Cardiac muscle cell (in vitro differentiated cells and primary cell): Measurements from ENCODE around the gene GRAMD2B. TPM values are rescaled to one million over a fixed set of nuclear protein-coding genes. Genes with fewer than 3 reads are reported as not detected.
"Not testable (repeated sequence)": the region's sequence is repeated elsewhere in the genome, so short reads cannot be mapped to it uniquely, and the experiment has no call there.

Source experiments
- DNase-seq, 2 donors: peaks; one replicate each; pipeline versions ENCODE4 v3.0.0 to v3.0.0-alpha.2; 2010 to 2017; ENCODE audit warnings: low read depth in 1 of 2, low spot score in 1 of 2
- H3K27ac ChIP-seq: fragments of 200-600 bp; sonication (generic); 2 replicates; pipeline ENCODE4 v1.5.1; 2016
- H3K27me3 ChIP-seq: fragments of 200-600 bp; sonication (generic); 2 replicates; pipeline ENCODE4 v1.6.0; 2016; ENCODE audit warnings: control low read depth
- H3K36me3 ChIP-seq: fragments of 200-600 bp; sonication (generic); 2 replicates; pipeline ENCODE4 v1.5.1; 2016; ENCODE audit warnings: control low read depth
- H3K4me1 ChIP-seq: fragments of 200-600 bp; sonication (generic); 2 replicates; pipeline ENCODE4 v1.8.1; 2017; ENCODE audit warnings: low read depth, mild to moderate bottlenecking, mixed run types
- H3K4me3 ChIP-seq: fragments of 200-600 bp; sonication (generic); 2 replicates; pipeline ENCODE4 v1.5.1; 2016; ENCODE audit warnings: mild to moderate bottlenecking
- H3K9me3 ChIP-seq: fragments of 200-600 bp; sonication (generic); 2 replicates; pipeline ENCODE4 v1.5.1; 2017; ENCODE audit warnings: low read depth, mild to moderate bottlenecking, control low read depth
- CTCF ChIP-seq: IDR thresholded peaks from 2 replicates; pipeline ENCODE4 v1.5.1; 2012; ENCODE audit warnings: low read depth, mild to moderate bottlenecking, low read length
- polyA plus RNA-seq: library from polyadenylated mRNA; unstranded; fragments of >200 nt; fragmentation: Nextera tagmentation; extraction: Ambion mirVana; gene quantifications from 2 replicates; pipeline ENCODE4 v1.2.1, GENCODE V29; 2016
- total RNA-seq: library from RNA; depleted of rRNA; stranded (reverse); fragments of >200 nt; gene quantifications from 2 replicates; pipeline ENCODE4 v1.2.3, GENCODE V29; 2016

Gene GRAMD2B
- total and polyA plus RNA-seq, 2 experiments from 2014 or later: 17.7 to 26.8 TPM

GRCh38 chr5:126391386-126391785 is 31.8 kb upstream of the GRAMD2B start:
- H3K4me3 ChIP-seq: no peak overlapping the region
- no peaks in the 10 kb centered on the region for H3K27me3 ChIP-seq
- no peaks in the 10 kb centered on the region for H3K4me1 ChIP-seq
- no peaks in the 10 kb centered on the region for H3K36me3 ChIP-seq
- no peak overlapping the region for H3K27ac ChIP-seq
- no peaks in the 10 kb centered on the region for H3K9me3 ChIP-seq
- TF ChIP-seq CTCF: no peak
- DNase-seq: no peak

DNA sequence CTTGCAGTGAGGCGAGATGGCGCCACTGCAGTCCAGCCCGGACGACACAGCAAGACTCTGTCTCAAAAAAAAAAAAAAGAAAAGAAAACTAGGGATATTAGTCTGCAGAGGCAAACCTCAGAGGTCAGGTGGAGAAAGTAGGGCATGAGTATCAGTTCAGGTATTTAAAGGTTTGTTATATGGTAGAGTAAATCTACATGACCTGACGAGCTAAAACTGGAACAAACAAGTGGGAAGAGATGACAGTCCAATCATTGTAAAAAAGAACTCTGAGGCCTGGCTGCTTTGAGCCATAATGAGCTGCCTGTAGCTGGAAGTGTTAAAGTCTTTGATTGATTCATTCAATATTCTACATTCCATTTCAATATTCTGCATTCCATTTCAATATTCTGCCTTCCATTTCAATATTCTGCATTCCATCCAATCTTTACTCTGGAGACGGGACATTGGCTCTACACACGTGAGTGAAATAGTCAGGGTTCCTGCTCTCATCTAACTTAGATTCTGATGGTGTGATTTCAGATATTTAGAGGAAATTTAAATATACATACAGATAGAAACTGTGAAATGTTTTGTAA is 28.9 kb upstream of the GRAMD2B start:
- Histone ChIP-seq H3K27me3 (no peaks in the 10 kb centered on the region), H3K4me3 (no peak overlapping the region), H3K4me1 (no peaks in the 10 kb centered on the region), H3K9me3 (no peaks in the 10 kb centered on the region), H3K27ac (no peak overlapping the region), H3K36me3 (no peaks in the 10 kb centered on the region)
- TF ChIP-seq CTCF: no peak
- no peak for DNase-seq

- no peaks in the 10 kb centered on the region for H3K4me1 ChIP-seq
- H3K9me3 ChIP-seq: no peaks in the 10 kb centered on the region
- H3K27me3 ChIP-seq: no peaks in the 10 kb centered on the region
- peak in 1 of 2 donors; percentile 56 for DNase-seq
- H3K4me3 ChIP-seq: no peak overlapping the region
- no peak for TF ChIP-seq CTCF
- H3K27ac ChIP-seq: no peak overlapping the region
- no peaks in the 10 kb centered on the region for H3K36me3 ChIP-seq
Observed at GRCh38 chr5:126395198-126395597, 28.0 kb upstream of the GRAMD2B start.

DNA sequence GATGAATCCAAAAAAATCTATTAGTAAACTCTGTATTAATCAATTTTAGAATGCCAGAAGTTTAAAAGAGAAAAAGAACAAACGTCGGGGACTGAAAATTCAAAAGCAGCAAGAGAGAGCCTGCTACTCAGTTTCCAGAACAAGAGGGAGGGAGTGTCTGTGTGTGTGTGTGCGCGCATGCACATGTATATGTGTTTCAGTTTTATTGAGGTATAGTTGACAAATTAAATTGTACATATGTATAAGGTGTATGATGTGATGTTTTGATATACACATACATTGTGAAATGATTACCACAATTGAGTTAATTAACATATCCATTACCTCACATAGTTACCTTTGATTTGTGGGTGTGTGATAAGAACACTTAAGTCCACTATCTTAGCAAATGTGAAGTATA is 27.6 kb upstream of the GRAMD2B start:
- no peak for TF ChIP-seq CTCF
- H3K4me1 ChIP-seq: no peaks in the 10 kb centered on the region
- no peak for DNase-seq
- H3K27me3 ChIP-seq: no peaks in the 10 kb centered on the region
- H3K36me3 ChIP-seq: no peaks in the 10 kb centered on the region
- H3K27ac ChIP-seq: no peak overlapping the region
- no peak overlapping the region for H3K4me3 ChIP-seq
- H3K9me3 ChIP-seq: no peaks in the 10 kb centered on the region

- not testable (repeated sequence) for H3K27me3 ChIP-seq, H3K9me3 ChIP-seq, H3K4me1 ChIP-seq, H3K36me3 ChIP-seq, DNase-seq, H3K27ac ChIP-seq, H3K4me3 ChIP-seq
Observed at GRCh38 chr5:126396721-126397120, 26.5 kb upstream of the GRAMD2B start.

GRCh38 chr5:126398791-126399190 is 24.4 kb upstream of the GRAMD2B start:
- no peaks in the 10 kb centered on the region for H3K27me3 ChIP-seq
- no peaks in the 10 kb centered on the region for H3K36me3 ChIP-seq
- H3K4me3 ChIP-seq: no peak overlapping the region
- no peaks in the 10 kb centered on the region for H3K9me3 ChIP-seq
- no peak overlapping the region for H3K27ac ChIP-seq
- DNase-seq: peak in 1 of 2 donors; percentile 35
- TF ChIP-seq CTCF: no peak
- no peaks in the 10 kb centered on the region for H3K4me1 ChIP-seq
